Smooth muscle cell (in vitro differentiated cells): ENCODE data around the gene CORO2B. TPM values are rescaled to one million over a fixed set of nuclear protein-coding genes. Genes with fewer than 3 reads are reported as not detected.

ENCODE experiments used
- DNase-seq: peaks from one replicate; lab custom pipeline; 2025; ENCODE audit not compliant: unreplicated experiment; lab: John Stamatoyannopoulos, UW
- H2AFZ ChIP-seq: fragments of 200-600 bp; sonication (generic); 2 replicates; pipeline ENCODE4 v1.6.0; 2016; ENCODE audit warnings: antibody characterized with exemption, low read depth, mild to moderate bottlenecking
- H3F3A ChIP-seq: fragments of 200-600 bp; sonication (generic); 2 replicates; pipeline ENCODE4 v1.6.0; 2017; ENCODE audit warnings: antibody characterized with exemption, low read depth
- H3K27ac ChIP-seq: fragments of 200-600 bp; sonication (generic); 2 replicates; pipeline ENCODE4 v1.5.1; 2016; ENCODE audit warnings: low read depth, mild to moderate bottlenecking
- H3K27me3 ChIP-seq: fragments of 200-600 bp; sonication (generic); 2 replicates; pipeline ENCODE4 v1.6.1; 2016; ENCODE audit warnings: low read depth, mild to moderate bottlenecking
- H3K36me3 ChIP-seq: fragments of 200-600 bp; sonication (generic); 2 replicates; pipeline ENCODE4 v1.5.1; 2016; ENCODE audit warnings: low read depth
- H3K4me1 ChIP-seq: fragments of 200-600 bp; sonication (generic); 2 replicates; pipeline ENCODE4 v1.5.1; 2016; ENCODE audit warnings: low read depth
- H3K4me2 ChIP-seq: fragments of 200-600 bp; sonication (generic); 2 replicates; pipeline ENCODE4 v1.6.0; 2016; ENCODE audit warnings: mild to moderate bottlenecking
- H3K4me3 ChIP-seq: fragments of 200-600 bp; sonication (generic); 2 replicates; pipeline ENCODE4 v1.5.1; 2016; ENCODE audit warnings: mild to moderate bottlenecking
- H3K79me2 ChIP-seq: fragments of 200-600 bp; sonication (generic); 2 replicates; pipeline ENCODE4 v1.6.0; 2016; ENCODE audit warnings: low read depth, mild to moderate bottlenecking
- H3K9ac ChIP-seq: fragments of 200-600 bp; sonication (generic); 2 replicates; pipeline ENCODE4 v1.6.0; 2016; ENCODE audit warnings: low read depth
- H3K9me3 ChIP-seq: fragments of 200-600 bp; sonication (generic); replicated peaks from 2 replicates; pipeline ENCODE4 v1.5.1; 2016; ENCODE audit warnings: low read depth
- H4K20me1 ChIP-seq: fragments of 200-600 bp; sonication (generic); 2 replicates; pipeline ENCODE4 v1.6.0; 2016; ENCODE audit warnings: low read depth
- CTCF ChIP-seq: fragments of 200-600 bp; sonication (generic); IDR thresholded peaks from 2 replicates; pipeline ENCODE4 v1.5.1; 2017; ENCODE audit warnings: borderline replicate concordance, mild to moderate bottlenecking, antibody characterized with exemption; ENCODE audit not compliant: insufficient read depth, poor library complexity, severe bottlenecking
- WGBS: methylation state at CpG from one replicate; pipeline ENCODE4 v1.1.7; 2016; ENCODE audit warnings: low lambda C conversion rate; 5-methylcytosine and 5-hydroxymethylcytosine counted together
- polyA plus RNA-seq: library from polyadenylated mRNA; unstranded; fragments of >200 nt; fragmentation: Nextera tagmentation; extraction: Ambion mirVana; gene quantifications from 2 replicates; pipeline ENCODE4 v1.2.1, GENCODE V29; 2016
- total RNA-seq: library from RNA; depleted of rRNA; stranded (reverse); fragments of >200 nt; gene quantifications from 2 replicates; pipeline ENCODE4 v1.2.3, GENCODE V29; 2014

Gene CORO2B
- total and polyA plus RNA-seq, 2 experiments from 2014 or later = 0.47 to 0.49 TPM

DNA sequence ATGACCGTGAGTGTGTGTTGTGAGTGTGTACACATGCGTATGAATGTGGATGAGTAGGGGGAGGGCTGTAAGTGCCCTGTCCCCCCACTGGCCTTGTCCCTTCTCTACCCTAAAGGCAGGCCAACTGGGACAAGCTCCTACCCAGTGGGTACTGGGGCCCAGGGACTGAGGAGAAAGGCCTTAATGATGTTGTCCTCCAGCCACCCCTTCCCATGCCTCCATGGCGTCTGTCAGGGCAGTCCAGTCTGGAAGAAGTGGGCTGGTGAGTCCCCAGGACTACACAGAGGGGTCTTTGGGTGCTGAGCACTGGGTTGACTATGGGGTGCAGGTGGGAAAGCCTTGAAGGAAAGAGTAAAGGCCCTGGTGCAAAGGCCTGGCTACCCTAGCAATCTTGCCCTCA lies 16.9 kb upstream of the CORO2B start:
- H3K4me2 ChIP-seq = no peak overlapping the region
- H3K9ac ChIP-seq = no peak overlapping the region
- WGBS = 72% methylated on average over 3 of the region's 3 CpGs
- no peak overlapping the region for H3K4me3 ChIP-seq
- no peak overlapping the region for H2AFZ ChIP-seq
- no peaks in the 10 kb centered on the region for H3K36me3 ChIP-seq
- H4K20me1 ChIP-seq = no peaks in the 10 kb centered on the region
- peaks cover 6% of the 10 kb centered on the region for H3K4me1 ChIP-seq
- H3K27ac ChIP-seq = no peak overlapping the region
- no peak for DNase-seq
- H3F3A ChIP-seq = no peaks in the 10 kb centered on the region
- H3K27me3 ChIP-seq = no peaks in the 10 kb centered on the region
- no peaks in the 10 kb centered on the region for H3K9me3 ChIP-seq
- TF ChIP-seq CTCF = no peak
- no peaks in the 10 kb centered on the region for H3K79me2 ChIP-seq

- H3F3A ChIP-seq = no peaks in the 10 kb centered on the region
- H3K4me1 ChIP-seq = peaks cover 2% of the 10 kb centered on the region
- no peaks in the 10 kb centered on the region for H4K20me1 ChIP-seq
- peaks cover under 1% of the 10 kb centered on the region for H3K27me3 ChIP-seq
- no peak overlapping the region for H3K4me3 ChIP-seq
- no peaks in the 10 kb centered on the region for H3K36me3 ChIP-seq
- H3K9ac ChIP-seq = no peak overlapping the region
- H3K9me3 ChIP-seq = no peaks in the 10 kb centered on the region
- no peak overlapping the region for H3K27ac ChIP-seq
- H2AFZ ChIP-seq = no peak overlapping the region
- no peaks in the 10 kb centered on the region for H3K79me2 ChIP-seq
- WGBS = 92% methylated on average over 5 of the region's 5 CpGs
- no peak for TF ChIP-seq CTCF
- H3K4me2 ChIP-seq = no peak overlapping the region
- DNase-seq = no peak
Measured at GRCh38 chr15:68564173-68564572, 14.6 kb upstream of the CORO2B start.

DNA sequence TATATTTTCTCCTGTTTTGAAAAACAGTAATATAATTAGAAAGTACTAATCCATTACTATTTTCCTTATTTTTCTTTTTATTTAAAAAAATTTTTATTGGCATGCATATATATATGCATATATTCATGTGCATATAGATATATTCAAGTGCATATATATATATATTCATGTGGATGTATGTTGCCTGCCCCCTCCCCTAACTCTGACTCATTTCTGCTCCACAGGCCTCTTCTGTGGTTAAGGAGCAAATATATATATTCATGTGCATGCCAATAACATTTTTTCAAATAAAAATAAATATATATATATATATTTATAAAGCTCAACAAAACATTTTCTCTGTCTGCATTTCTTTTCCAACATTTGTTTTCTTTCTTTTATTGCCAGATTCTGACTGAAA lies 13.6 kb upstream of the CORO2B start:
- Histone ChIP-seq H3K4me2 (no peak overlapping the region), H3K4me1 (no peaks in the 10 kb centered on the region), H3K27me3 (peaks cover 4% of the 10 kb centered on the region), H4K20me1 (no peaks in the 10 kb centered on the region), H3K36me3 (no peaks in the 10 kb centered on the region), H3K79me2 (no peaks in the 10 kb centered on the region), H3K4me3 (no peak overlapping the region), H3K9ac (no peak overlapping the region), H3K9me3 (no peaks in the 10 kb centered on the region), H3F3A (no peaks in the 10 kb centered on the region), H3K27ac (no peak overlapping the region), H2AFZ (no peak overlapping the region)
- DNase-seq = no peak
- no peak for TF ChIP-seq CTCF

DNA sequence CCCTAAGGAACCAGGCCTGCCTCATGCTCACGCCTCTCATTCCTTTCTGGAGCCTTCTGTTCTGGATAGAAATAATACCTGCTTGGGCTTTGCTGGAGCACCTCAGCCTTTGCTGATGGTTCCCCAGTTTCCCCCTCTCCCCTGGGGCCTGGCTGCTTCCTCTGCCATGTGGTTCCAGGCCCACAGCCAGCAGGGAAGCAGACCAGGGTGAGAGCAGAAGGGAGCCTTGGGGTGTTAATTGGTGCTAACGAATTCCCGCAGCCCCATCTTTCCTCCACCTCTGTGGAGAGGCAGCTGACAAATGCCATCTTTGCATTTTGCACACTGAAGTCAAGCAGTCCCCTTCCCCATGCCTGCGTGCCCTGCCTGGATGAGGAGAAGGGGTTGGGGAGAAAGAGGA lies 13.1 kb upstream of the CORO2B start:
- 75% methylated on average over 4 of the region's 4 CpGs for WGBS
- H4K20me1 ChIP-seq = no peaks in the 10 kb centered on the region
- no peaks in the 10 kb centered on the region for H3F3A ChIP-seq
- no peak overlapping the region for H2AFZ ChIP-seq
- H3K4me3 ChIP-seq = no peak overlapping the region
- H3K4me2 ChIP-seq = no peak overlapping the region
- no peaks in the 10 kb centered on the region for H3K9me3 ChIP-seq
- H3K27me3 ChIP-seq = peaks cover 4% of the 10 kb centered on the region
- no peak overlapping the region for H3K27ac ChIP-seq
- no peaks in the 10 kb centered on the region for H3K36me3 ChIP-seq
- TF ChIP-seq CTCF = no peak
- no peaks in the 10 kb centered on the region for H3K4me1 ChIP-seq
- H3K79me2 ChIP-seq = no peaks in the 10 kb centered on the region
- DNase-seq = no peak
- H3K9ac ChIP-seq = no peak overlapping the region
